Esophagus squamous epithelium (tissue), 4 donors: ENCODE results near the gene PCNT.

Experiments used
- POLR2A ChIP-seq, 4 donors: fragments of 450-650 bp; IDR thresholded peaks; one replicate each; pipeline ENCODE4 v1.6.1; 2017; ENCODE audit warnings: antibody characterized with exemption in 4 of 4, mild to moderate bottlenecking in 4 of 4, moderate library complexity in 3 of 4
- TF ChIP-seq, protein P1 (sequence below), 6 experiments: fragments of 450-650 bp in 4 of 6; fragments of 200-600 bp in 2 of 6; sonication (generic) in 2 of 6; IDR thresholded peaks; one replicate each; pipeline ENCODE4 v1.5.1; 2016 to 2019; ENCODE audit warnings: antibody characterized with exemption in 6 of 6, mild to moderate bottlenecking in 4 of 6, moderate library complexity in 4 of 6

DNA sequence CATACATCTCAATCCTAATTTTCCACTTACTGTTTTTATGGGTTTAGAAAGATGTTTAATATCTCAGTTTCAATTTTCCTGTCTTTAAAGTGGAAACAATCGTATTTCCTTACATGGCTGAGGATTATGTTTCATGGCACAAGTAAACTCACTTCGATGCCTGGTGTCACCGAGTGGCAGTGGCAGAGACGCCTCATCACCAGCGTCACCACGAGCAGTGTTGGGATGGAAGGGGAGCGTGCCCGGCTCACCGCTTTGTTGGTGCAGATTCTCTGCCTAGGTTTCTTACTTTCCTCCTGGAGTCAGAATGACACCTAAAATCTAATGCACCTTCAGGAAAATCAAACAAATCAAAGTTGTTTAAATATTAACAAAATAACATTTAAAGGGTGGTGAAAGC is 86.6 kb downstream of the PCNT start:
- no peak for TF ChIP-seq POLR2A (IDR thresholded peaks at IDR 0.05)
- TF ChIP-seq, protein P1, sequence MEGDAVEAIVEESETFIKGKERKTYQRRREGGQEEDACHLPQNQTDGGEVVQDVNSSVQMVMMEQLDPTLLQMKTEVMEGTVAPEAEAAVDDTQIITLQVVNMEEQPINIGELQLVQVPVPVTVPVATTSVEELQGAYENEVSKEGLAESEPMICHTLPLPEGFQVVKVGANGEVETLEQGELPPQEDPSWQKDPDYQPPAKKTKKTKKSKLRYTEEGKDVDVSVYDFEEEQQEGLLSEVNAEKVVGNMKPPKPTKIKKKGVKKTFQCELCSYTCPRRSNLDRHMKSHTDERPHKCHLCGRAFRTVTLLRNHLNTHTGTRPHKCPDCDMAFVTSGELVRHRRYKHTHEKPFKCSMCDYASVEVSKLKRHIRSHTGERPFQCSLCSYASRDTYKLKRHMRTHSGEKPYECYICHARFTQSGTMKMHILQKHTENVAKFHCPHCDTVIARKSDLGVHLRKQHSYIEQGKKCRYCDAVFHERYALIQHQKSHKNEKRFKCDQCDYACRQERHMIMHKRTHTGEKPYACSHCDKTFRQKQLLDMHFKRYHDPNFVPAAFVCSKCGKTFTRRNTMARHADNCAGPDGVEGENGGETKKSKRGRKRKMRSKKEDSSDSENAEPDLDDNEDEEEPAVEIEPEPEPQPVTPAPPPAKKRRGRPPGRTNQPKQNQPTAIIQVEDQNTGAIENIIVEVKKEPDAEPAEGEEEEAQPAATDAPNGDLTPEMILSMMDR (IDR thresholded peaks at IDR 0.05): no peak
